ENCODE results near the gene FBXO7. TPM values are rescaled to one million over a fixed set of nuclear protein-coding genes. Genes with fewer than 3 reads are reported as not detected.

Gene FBXO7
- 46.4 and 47.9 TPM in 2 replicates for total RNA-seq

DNA sequence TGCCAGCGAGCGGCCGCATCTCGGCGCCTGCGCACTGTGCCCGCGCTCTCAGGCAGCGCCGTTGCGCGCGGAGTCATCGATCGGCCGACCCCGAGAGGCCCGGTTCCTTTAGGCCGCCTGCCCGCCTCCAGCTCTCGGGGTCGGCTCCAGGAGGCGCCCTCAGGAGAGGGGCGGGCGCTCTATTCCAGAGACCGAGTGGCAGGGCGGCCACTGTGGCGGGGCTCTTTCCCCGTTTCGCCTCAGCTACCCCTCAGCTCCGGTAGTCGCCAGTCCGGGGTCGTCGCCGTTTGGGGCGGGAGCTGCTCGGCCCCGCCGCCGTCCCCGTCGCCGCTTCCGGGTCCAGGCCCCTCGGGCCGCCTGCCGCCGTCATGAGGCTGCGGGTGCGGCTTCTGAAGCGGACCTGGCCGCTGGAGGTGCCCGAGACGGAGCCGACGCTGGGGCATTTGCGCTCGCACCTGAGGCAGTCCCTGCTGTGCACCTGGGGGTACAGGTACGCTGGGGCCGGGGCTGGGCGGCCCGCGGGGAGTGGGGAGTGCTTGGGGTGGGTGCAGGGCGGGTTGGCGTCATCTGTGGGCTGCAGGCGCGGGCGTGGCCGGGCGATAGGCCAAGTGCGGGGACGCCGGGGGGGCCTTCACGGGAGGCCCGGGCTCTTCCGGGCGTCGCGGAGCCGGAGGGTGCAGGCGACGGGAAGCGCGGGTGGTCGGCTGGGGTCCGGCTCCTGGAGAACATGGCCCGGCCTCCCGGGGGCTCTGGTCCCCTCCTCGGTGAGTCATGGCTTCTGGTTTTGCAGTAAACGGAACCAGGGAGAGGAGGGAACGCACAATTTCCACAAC lies at the start of gene FBXO7:
Gene FBXO7 (plus strand): TSS at position 177 of the 833 bp plus-strand sequence. CDS start 192 bp downstream, at position 369.

Other genes starting within 250 kb of the FBXO7 start
- 0.11 and 0.37 TPM in 2 replicates for gene SLC5A4, start 219.5 kb upstream of the FBXO7 start, total RNA-seq
- gene RFPL3, start 116.9 kb upstream of the FBXO7 start, total RNA-seq = not detected in 2 replicates
- 140 and 184 TPM in 2 replicates for gene RTCB, start 62.6 kb upstream of the FBXO7 start, total RNA-seq
- gene BPIFC, start 10.4 kb upstream of the FBXO7 start, total RNA-seq = not detected in 2 replicates

Measured in uterine smooth muscle cell (primary cell).